ENCODE data around the gene DNAJC5G.

The DNAJC5G gene

GRCh38 chr2:27309651-27310050, 34.4 kb downstream of the DNAJC5G start:
- Histone ChIP-seq H3K36me3 (no peaks in the 10 kb centered on the region), H3K4me3 (ENCODE audit: low read depth, low read length) (no peak overlapping the region), H3K9me3 (ENCODE audit: severe bottlenecking) (no peaks in the 10 kb centered on the region), H3K27ac (no peak overlapping the region), H3K27me3 (ENCODE audit: insufficient read depth, low read depth, severe bottlenecking) (peaks cover 24% of the 10 kb centered on the region)
- DNase-seq = no peak
- TF ChIP-seq, protein P1, sequence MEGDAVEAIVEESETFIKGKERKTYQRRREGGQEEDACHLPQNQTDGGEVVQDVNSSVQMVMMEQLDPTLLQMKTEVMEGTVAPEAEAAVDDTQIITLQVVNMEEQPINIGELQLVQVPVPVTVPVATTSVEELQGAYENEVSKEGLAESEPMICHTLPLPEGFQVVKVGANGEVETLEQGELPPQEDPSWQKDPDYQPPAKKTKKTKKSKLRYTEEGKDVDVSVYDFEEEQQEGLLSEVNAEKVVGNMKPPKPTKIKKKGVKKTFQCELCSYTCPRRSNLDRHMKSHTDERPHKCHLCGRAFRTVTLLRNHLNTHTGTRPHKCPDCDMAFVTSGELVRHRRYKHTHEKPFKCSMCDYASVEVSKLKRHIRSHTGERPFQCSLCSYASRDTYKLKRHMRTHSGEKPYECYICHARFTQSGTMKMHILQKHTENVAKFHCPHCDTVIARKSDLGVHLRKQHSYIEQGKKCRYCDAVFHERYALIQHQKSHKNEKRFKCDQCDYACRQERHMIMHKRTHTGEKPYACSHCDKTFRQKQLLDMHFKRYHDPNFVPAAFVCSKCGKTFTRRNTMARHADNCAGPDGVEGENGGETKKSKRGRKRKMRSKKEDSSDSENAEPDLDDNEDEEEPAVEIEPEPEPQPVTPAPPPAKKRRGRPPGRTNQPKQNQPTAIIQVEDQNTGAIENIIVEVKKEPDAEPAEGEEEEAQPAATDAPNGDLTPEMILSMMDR (IDR thresholded peaks at IDR 0.05; ENCODE audit: low read depth, low read length) = no peak

DNA sequence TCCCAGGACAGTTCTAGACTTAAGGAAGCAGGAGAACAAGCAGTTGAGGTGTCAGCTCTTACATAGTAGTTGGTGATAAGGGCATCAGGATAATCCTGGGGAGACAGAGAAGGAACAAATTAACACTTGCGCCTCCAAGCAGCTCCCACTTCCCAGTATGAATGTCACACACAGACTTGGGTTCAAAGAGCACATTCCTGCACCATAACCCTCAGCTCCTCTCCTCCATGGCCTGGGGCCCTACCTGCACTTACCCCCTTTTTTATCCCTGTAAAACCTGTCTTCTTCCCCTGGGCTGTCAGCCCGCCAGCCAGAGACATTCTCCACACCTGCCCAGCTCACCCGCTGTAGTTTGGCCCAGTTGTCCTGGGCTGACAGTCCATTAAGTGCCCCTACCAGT, 36.9 kb downstream of the DNAJC5G start:
- H3K27ac ChIP-seq = no peak overlapping the region
- H3K4me3 ChIP-seq (ENCODE audit: low read depth, low read length) = no peak overlapping the region
- peaks cover 15% of the 10 kb centered on the region for H3K27me3 ChIP-seq (ENCODE audit: insufficient read depth, low read depth, severe bottlenecking)
- H3K9me3 ChIP-seq (ENCODE audit: severe bottlenecking) = no peaks in the 10 kb centered on the region
- no peaks in the 10 kb centered on the region for H3K36me3 ChIP-seq
- TF ChIP-seq, protein P1 (IDR thresholded peaks at IDR 0.05; ENCODE audit: low read depth, low read length) = no peak
- DNase-seq = no peak

- Histone ChIP-seq H3K27ac (no peak overlapping the region), H3K9me3 (ENCODE audit: severe bottlenecking) (no peaks in the 10 kb centered on the region), H3K27me3 (ENCODE audit: insufficient read depth, low read depth, severe bottlenecking) (no peaks in the 10 kb centered on the region), H3K36me3 (no peaks in the 10 kb centered on the region), H3K4me3 (ENCODE audit: low read depth, low read length) (no peak overlapping the region)
- TF ChIP-seq, protein P1 (IDR thresholded peaks at IDR 0.05; ENCODE audit: low read depth, low read length) = no peak
- DNase-seq = no peak
Measured at GRCh38 chr2:27313882-27314645, 38.8 kb downstream of the DNAJC5G start.

DNA sequence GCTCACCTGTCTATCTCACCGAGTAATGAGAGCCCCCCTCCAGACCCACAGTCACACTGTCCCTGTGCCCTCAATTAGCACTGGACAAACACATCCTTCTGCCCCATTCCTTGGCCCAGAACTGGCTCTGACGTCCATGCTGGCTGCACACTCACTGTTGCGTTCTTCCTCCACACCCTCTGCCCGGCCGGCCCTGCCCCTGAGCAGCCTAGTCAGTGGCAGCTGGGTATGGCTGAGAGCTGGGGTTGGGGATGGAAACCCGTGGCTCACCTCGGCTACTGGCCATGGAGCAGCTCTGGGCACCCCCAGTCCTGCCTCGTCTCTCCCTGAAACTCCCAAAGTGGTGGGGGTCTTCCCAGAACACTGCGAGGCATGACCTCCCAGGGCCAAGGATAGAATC, 39.5 kb downstream of the DNAJC5G start:
- TF ChIP-seq, protein P1 (IDR thresholded peaks at IDR 0.05; ENCODE audit: low read depth, low read length) = no peak
- no peaks in the 10 kb centered on the region for H3K27me3 ChIP-seq (ENCODE audit: insufficient read depth, low read depth, severe bottlenecking)
- DNase-seq = no peak
- H3K9me3 ChIP-seq (ENCODE audit: severe bottlenecking) = no peaks in the 10 kb centered on the region
- H3K36me3 ChIP-seq = no peaks in the 10 kb centered on the region
- H3K4me3 ChIP-seq (ENCODE audit: low read depth, low read length) = no peak overlapping the region
- no peak overlapping the region for H3K27ac ChIP-seq

DNA sequence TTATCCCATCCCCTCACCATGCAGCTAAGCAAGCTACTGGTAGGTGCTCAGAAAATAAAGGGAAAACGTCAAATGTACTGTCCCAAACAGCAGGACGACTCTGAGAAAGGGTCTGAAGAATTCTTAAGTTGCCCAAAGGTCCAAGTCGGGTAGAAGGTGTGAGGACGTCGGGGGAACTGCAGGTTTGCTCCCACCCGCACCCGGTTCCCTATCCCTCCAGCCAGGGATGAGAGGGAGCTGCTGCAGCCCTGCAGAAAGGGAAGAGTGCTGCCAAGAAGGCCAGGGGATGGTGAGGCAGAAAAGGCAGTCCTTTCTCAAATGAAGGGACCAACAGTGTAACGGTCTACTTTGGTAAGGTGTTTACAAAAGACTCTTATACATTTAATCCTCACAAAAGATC, 39.9 kb downstream of the DNAJC5G start:
- DNase-seq = no peak
- H3K9me3 ChIP-seq (ENCODE audit: severe bottlenecking) = no peaks in the 10 kb centered on the region
- H3K27ac ChIP-seq = no peak overlapping the region
- no peaks in the 10 kb centered on the region for H3K36me3 ChIP-seq
- no peak overlapping the region for H3K4me3 ChIP-seq (ENCODE audit: low read depth, low read length)
- no peaks in the 10 kb centered on the region for H3K27me3 ChIP-seq (ENCODE audit: insufficient read depth, low read depth, severe bottlenecking)
- TF ChIP-seq, protein P1 (IDR thresholded peaks at IDR 0.05; ENCODE audit: low read depth, low read length) = no peak

Data from WERI-Rb-1 (cell line).